ENCODE data around the gene ASIC4.
A peak's percentile ranks its signal among the peaks of the same experiment; 100 is the strongest.

ASIC4 gene

DNA sequence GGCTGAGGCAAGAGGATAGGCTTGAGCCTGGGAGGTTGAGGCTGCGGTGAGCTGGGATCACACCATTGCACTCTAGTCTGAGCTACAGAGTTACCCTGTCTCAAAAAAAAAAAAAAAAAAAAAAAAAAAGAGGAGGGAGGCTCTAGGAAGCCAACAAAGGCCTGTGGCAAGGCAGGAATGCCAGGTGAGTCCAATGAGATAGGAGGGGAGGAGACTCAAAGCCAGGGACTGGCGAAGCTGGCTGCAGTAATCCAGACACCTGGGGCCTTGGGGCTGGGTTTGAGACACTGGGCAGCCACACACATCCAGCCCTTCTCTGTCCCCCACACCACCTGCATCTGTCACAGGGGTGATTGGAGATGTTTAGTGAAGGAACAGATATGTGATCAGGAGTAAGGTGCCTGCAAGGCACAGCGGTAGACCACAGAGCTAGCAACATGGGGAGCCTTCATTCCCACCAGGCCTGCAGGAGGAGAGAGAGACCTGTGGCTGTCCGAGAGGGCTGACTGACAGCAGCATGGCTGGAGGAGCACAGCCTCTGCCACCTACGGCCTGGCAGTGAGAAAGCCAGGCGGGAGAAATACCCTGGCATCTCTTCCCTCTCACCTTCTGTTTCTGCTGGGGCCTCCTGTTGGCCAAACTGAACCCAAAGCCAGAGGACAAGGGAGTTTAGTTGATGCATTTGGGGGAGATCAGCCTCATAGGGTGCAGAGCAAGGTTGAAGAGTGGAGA, 19.8 kb downstream of the ASIC4 start:
- Histone ChIP-seq H3K27me3 (replicated peaks; ENCODE audit: control insufficient read depth, insufficient read depth, low read length, poor library complexity, severe bottlenecking) (peaks cover 8% of the 10 kb centered on the region), H3K4me3 (ENCODE audit: insufficient read depth, low read depth, low read length, poor library complexity, severe bottlenecking) (no peak overlapping the region), H3K27ac (ENCODE audit: insufficient read depth, low read length, poor library complexity, severe bottlenecking) (no peak overlapping the region), H3K4me1 (ENCODE audit: control insufficient read depth, insufficient read depth, low read length, poor library complexity, severe bottlenecking) (no peaks in the 10 kb centered on the region), H3K36me3 (ENCODE audit: control insufficient read depth, insufficient read depth, low read length) (no peaks in the 10 kb centered on the region), H3K9me3 (ENCODE audit: control insufficient read depth, low read length) (no peaks in the 10 kb centered on the region)
- no peak for DNase-seq

DNA sequence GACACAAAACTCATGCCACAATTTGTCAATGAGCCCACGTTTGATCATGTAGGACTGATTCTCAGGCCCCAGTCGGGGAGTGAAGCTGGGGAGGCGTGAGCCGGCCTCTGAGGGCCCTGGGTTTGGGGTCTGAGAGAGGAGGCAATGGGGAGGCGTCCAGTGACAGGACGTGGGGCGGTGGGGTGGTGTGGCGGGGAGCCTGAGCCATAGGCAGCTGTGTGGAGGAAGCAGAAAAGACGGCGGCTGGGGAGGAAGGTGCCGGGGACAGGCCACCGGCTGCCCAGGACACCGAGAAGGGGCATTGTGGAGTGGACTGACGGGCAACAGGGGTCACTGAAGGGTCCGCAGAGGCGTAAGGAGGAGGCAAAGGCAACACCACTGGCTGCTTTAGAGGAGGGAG, 22.1 kb downstream of the ASIC4 start:
- H3K9me3 ChIP-seq (ENCODE audit: control insufficient read depth, low read length), result no peaks in the 10 kb centered on the region
- no peaks in the 10 kb centered on the region for H3K27me3 ChIP-seq (replicated peaks; ENCODE audit: control insufficient read depth, insufficient read depth, low read length, poor library complexity, severe bottlenecking)
- H3K4me3 ChIP-seq (ENCODE audit: insufficient read depth, low read depth, low read length, poor library complexity, severe bottlenecking), result no peak overlapping the region
- H3K36me3 ChIP-seq (ENCODE audit: control insufficient read depth, insufficient read depth, low read length), result no peaks in the 10 kb centered on the region
- DNase-seq, result no peak
- no peak overlapping the region for H3K27ac ChIP-seq (ENCODE audit: insufficient read depth, low read length, poor library complexity, severe bottlenecking)
- H3K4me1 ChIP-seq (ENCODE audit: control insufficient read depth, insufficient read depth, low read length, poor library complexity, severe bottlenecking), result peaks cover 2% of the 10 kb centered on the region

DNA sequence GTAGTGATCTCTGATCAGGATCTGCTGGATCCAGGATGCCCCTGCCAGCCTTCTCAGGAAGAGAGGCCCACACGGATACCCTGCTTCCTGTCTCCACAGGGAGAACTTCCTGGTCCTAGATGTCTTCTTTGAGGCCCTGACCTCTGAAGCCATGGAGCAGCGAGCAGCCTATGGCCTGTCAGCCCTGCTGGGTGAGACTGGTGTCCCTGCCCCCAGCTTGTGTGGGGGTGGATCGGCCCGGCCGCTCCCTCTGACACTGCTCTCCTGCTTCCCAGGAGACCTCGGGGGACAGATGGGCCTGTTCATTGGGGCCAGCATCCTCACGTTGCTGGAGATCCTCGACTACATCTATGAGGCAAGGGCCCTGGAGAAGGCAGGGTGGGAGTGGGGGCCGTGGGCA, 22.7 kb downstream of the ASIC4 start:
- Histone ChIP-seq H3K27ac (ENCODE audit: insufficient read depth, low read length, poor library complexity, severe bottlenecking) (no peak overlapping the region), H3K4me3 (ENCODE audit: insufficient read depth, low read depth, low read length, poor library complexity, severe bottlenecking) (no peak overlapping the region), H3K27me3 (replicated peaks; ENCODE audit: control insufficient read depth, insufficient read depth, low read length, poor library complexity, severe bottlenecking) (no peaks in the 10 kb centered on the region), H3K36me3 (ENCODE audit: control insufficient read depth, insufficient read depth, low read length) (no peaks in the 10 kb centered on the region), H3K4me1 (ENCODE audit: control insufficient read depth, insufficient read depth, low read length, poor library complexity, severe bottlenecking) (peaks cover 8% of the 10 kb centered on the region), H3K9me3 (ENCODE audit: control insufficient read depth, low read length) (no peaks in the 10 kb centered on the region)
- DNase-seq, result no peak

DNA sequence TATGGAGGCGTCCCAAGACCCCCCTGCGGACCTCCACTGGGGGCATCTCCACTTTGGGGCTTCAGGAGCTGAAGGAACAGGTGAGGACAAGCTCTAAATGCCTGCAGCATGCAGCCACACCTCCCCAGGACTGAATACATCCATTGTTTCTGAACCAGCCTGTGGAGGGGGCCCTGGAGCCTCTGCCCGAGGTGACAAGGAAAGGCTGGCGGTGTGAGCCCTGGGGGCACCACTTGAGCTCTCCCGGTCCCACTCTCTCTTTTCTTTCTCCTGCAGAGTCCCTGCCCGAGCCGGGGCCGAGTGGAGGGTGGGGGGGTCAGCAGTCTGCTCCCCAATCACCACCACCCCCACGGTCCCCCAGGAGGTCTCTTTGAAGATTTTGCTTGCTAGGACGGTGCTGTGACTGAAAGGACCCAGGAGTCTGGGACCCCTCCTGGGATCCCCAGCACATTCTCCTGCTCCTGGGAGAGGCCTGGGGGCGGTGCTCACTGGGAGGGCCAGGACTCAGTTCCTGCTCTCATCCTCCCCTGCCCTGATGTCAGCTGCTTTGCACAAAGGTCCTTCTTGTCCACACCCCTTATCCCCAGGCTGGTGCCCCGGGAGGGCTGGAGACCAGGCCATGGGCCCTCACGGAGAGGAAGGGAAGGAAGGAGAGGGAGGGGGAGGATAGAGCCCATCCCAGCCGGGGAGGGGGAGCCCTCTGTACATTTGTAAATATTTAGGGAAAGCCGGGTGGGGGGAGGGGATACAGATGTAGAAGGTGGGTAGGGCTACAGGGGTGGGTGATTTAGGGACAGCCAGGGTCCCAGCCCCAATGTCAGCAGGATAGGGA, 23.6 kb downstream of the ASIC4 start:
- H3K27me3 ChIP-seq (replicated peaks; ENCODE audit: control insufficient read depth, insufficient read depth, low read length, poor library complexity, severe bottlenecking), result no peaks in the 10 kb centered on the region
- no peak for DNase-seq
- no peaks in the 10 kb centered on the region for H3K9me3 ChIP-seq (ENCODE audit: control insufficient read depth, low read length)
- no peak overlapping the region for H3K4me3 ChIP-seq (ENCODE audit: insufficient read depth, low read depth, low read length, poor library complexity, severe bottlenecking)
- no peaks in the 10 kb centered on the region for H3K36me3 ChIP-seq (ENCODE audit: control insufficient read depth, insufficient read depth, low read length)
- H3K27ac ChIP-seq (ENCODE audit: insufficient read depth, low read length, poor library complexity, severe bottlenecking), result no peak overlapping the region
- H3K4me1 ChIP-seq (ENCODE audit: control insufficient read depth, insufficient read depth, low read length, poor library complexity, severe bottlenecking), result peaks cover 17% of the 10 kb centered on the region

DNA sequence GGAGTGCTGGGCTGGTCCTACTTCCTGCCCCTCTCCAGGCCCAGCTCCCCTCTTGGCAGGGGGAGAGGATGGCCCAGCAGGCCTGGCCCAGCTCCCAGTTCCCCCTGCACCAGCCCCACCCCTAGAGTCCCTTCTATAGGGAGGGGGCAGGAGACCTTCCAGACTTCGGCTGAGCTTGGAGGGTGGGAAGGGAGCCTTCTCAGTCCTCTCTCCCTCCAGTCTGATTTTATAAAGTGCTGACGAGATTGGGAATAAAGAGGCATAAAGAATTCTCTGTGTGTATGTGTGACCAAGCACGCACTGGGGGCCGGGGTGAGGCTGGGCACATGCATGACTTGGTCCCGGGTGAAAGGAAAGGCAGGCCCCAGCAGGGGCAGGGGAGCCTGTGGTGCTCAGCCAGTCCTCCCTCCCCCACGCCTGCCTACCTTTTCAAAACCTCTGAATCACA, 24.2 kb downstream of the ASIC4 start:
- H3K4me3 ChIP-seq (ENCODE audit: insufficient read depth, low read depth, low read length, poor library complexity, severe bottlenecking), result no peak overlapping the region
- DNase-seq, result no peak
- no peak overlapping the region for H3K27ac ChIP-seq (ENCODE audit: insufficient read depth, low read length, poor library complexity, severe bottlenecking)
- no peaks in the 10 kb centered on the region for H3K36me3 ChIP-seq (ENCODE audit: control insufficient read depth, insufficient read depth, low read length)
- peaks cover 19% of the 10 kb centered on the region for H3K4me1 ChIP-seq (ENCODE audit: control insufficient read depth, insufficient read depth, low read length, poor library complexity, severe bottlenecking)
- H3K9me3 ChIP-seq (ENCODE audit: control insufficient read depth, low read length), result no peaks in the 10 kb centered on the region
- H3K27me3 ChIP-seq (replicated peaks; ENCODE audit: control insufficient read depth, insufficient read depth, low read length, poor library complexity, severe bottlenecking), result no peaks in the 10 kb centered on the region

DNA sequence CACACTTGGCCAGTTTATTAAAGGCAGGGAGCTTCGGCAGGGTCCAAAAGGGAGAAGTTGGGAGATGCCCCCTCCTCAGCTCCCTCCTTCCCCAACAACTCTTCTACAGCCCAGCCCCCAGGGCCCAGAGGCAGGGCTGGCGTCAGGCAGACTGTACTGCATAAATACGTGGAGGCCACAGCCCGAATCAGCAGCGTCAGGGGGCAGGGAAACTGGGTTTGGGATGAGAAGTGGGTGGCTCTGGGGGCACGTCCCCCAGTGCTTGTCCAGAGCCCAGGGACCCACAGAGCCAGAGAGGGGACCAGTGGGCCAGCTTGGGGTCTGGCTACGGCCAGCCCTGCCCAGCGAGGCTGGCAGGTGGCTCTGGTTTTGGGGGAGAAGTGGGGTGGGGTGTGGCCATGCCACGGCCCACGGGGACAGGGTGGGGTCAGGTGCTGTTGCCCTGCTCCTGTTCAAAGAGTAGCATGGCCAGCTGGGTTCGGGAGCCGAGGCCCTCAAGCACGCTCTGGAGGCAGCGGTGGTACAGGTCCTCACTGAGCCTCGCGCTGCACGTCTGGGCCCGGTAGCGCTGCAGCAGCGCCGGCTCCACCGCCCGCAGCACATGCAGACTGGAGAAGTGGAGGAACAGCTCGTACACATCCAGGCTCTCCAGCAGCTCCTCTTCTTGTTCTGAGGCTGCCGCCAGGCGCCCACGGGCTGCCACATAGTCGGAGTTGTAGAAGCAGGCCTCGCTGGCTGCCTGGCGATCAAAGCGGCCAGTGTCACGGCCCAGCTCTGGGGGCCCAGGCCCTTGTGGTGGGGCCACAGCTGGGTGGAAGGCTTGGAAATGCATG, 24.9 kb downstream of the ASIC4 start:
- Histone ChIP-seq H3K4me3 (ENCODE audit: insufficient read depth, low read depth, low read length, poor library complexity, severe bottlenecking) (no peak overlapping the region), H3K27ac (ENCODE audit: insufficient read depth, low read length, poor library complexity, severe bottlenecking) (no peak overlapping the region), H3K4me1 (ENCODE audit: control insufficient read depth, insufficient read depth, low read length, poor library complexity, severe bottlenecking) (peaks cover 23% of the 10 kb centered on the region), H3K36me3 (ENCODE audit: control insufficient read depth, insufficient read depth, low read length) (no peaks in the 10 kb centered on the region), H3K27me3 (replicated peaks; ENCODE audit: control insufficient read depth, insufficient read depth, low read length, poor library complexity, severe bottlenecking) (no peaks in the 10 kb centered on the region), H3K9me3 (ENCODE audit: control insufficient read depth, low read length) (no peaks in the 10 kb centered on the region)
- DNase-seq, result no peak

DNA sequence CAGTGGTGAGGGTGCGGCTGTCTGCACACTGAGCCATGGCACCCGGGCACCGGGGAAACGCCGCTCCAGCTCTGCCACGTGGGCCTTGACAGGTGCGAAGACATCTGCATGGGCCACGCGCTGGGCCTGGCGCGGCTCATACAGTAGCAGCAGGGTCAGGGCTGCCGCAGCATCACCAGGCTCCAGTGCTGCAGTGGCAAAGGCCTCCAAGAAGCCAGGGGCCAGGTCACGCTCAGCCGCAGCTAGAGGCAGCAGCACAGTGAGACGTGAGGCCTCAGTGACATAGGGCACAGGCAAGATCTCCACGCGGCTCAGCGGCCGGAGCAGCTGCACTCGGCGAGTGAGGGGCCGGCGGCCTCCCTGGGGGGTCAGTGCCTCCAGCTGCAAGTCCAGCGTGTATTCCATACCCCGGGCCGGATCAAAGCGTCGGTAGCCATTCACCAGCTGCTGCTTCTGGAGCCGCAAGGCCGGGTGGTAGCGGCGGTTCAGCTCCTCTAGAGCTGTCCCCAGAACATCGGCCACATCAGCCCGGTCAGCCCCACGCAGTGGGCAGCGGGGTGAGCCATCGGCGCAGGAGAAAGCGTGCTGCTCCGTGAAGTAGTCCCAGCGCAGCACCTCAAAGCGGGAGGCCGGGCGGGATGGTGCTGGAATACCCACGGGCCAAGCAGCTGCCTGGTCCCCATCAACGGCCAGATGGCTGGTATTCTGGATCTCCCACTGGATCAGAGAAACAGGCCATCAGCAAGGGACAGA, 25.8 kb downstream of the ASIC4 start:
- no peak overlapping the region for H3K27ac ChIP-seq (ENCODE audit: insufficient read depth, low read length, poor library complexity, severe bottlenecking)
- no peak overlapping the region for H3K4me3 ChIP-seq (ENCODE audit: insufficient read depth, low read depth, low read length, poor library complexity, severe bottlenecking)
- H3K27me3 ChIP-seq (replicated peaks; ENCODE audit: control insufficient read depth, insufficient read depth, low read length, poor library complexity, severe bottlenecking), result no peaks in the 10 kb centered on the region
- H3K9me3 ChIP-seq (ENCODE audit: control insufficient read depth, low read length), result no peaks in the 10 kb centered on the region
- no peaks in the 10 kb centered on the region for H3K36me3 ChIP-seq (ENCODE audit: control insufficient read depth, insufficient read depth, low read length)
- H3K4me1 ChIP-seq (ENCODE audit: control insufficient read depth, insufficient read depth, low read length, poor library complexity, severe bottlenecking), result peaks cover 25% of the 10 kb centered on the region
- DNase-seq, result no peak

DNA sequence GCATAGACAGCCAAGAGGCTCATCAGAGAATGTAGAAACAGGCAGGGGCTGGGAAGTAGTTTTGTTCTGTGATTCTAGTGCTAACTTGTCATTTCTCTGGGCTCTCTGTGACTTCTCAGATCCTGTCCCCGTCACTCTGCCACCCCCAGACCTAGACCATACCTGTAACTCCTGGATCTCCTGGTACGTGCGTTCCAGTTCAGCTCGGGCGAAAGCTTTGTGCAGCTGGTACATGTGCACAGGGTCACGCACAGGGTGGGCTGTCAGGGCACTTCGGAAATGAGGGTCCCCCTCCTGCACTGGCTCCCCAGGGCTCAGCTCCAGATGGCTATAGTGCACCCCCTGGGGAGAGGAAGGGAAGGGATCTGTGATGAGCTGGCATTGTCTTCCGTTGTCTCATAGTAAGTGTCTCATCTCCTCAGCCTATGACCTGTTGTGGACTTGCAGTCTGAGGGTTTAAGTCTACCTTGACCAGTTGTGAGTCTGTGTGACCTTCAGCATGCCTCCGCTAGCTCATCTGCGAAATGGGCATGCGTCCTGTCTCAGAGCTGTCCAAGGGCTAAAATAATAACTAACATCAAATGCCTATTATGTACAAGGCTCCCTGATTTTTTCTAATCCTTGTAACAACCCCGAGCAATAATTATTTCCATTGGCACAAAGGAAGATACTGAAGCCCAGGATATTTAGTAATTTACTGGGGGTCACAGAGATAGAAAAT, 26.7 kb downstream of the ASIC4 start:
- H3K9me3 ChIP-seq (ENCODE audit: control insufficient read depth, low read length), result no peaks in the 10 kb centered on the region
- H3K27me3 ChIP-seq (replicated peaks; ENCODE audit: control insufficient read depth, insufficient read depth, low read length, poor library complexity, severe bottlenecking), result no peaks in the 10 kb centered on the region
- no peak overlapping the region for H3K27ac ChIP-seq (ENCODE audit: insufficient read depth, low read length, poor library complexity, severe bottlenecking)
- H3K4me1 ChIP-seq (ENCODE audit: control insufficient read depth, insufficient read depth, low read length, poor library complexity, severe bottlenecking), result peaks cover 25% of the 10 kb centered on the region
- no peak for DNase-seq
- H3K36me3 ChIP-seq (ENCODE audit: control insufficient read depth, insufficient read depth, low read length), result no peaks in the 10 kb centered on the region
- H3K4me3 ChIP-seq (ENCODE audit: insufficient read depth, low read depth, low read length, poor library complexity, severe bottlenecking), result no peak overlapping the region

DNA sequence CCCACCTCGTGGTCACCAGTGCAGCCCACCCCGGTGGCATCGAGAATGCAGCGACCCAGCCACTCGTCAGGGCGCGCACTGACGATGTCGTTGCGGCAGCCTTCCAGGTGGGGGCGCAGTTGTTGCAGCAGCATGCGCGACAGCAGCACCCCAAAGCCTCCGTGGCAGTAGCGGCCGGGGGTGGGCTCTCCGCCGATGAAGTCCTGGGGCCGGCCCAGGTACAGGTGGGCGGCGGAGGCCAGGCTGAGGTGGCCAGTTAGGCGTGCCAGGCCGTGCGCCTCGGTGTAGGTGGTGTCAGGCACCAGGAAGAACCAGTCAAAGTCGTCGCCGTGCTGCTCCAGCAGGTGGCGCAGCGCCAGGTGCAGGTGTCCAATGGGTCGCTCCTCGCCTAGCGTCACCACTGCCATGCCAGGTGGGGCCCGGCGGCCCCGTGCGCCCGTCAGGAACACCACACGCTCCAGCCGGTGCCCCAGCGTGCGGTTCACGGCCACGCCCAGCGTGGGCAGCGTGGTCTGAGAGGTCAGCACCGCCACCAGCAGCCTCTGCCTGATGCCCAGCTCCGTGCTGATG, 27.4 kb downstream of the ASIC4 start:
- Histone ChIP-seq H3K27me3 (replicated peaks; ENCODE audit: control insufficient read depth, insufficient read depth, low read length, poor library complexity, severe bottlenecking) (no peaks in the 10 kb centered on the region), H3K4me1 (ENCODE audit: control insufficient read depth, insufficient read depth, low read length, poor library complexity, severe bottlenecking) (peaks cover 25% of the 10 kb centered on the region), H3K9me3 (ENCODE audit: control insufficient read depth, low read length) (no peaks in the 10 kb centered on the region), H3K27ac (ENCODE audit: insufficient read depth, low read length, poor library complexity, severe bottlenecking) (no peak overlapping the region), H3K36me3 (ENCODE audit: control insufficient read depth, insufficient read depth, low read length) (no peaks in the 10 kb centered on the region), H3K4me3 (ENCODE audit: insufficient read depth, low read depth, low read length, poor library complexity, severe bottlenecking) (peak overlapping the region; percentile 50)
- DNase-seq, result peak; percentile 62 to 79 (median 77)
